GM23248 (cell line): Measurements from ENCODE around the gene RALB. TPM values are rescaled to one million over a fixed set of nuclear protein-coding genes. Genes with fewer than 3 reads are reported as not detected.

ENCODE experiments used
- DNase-seq: peaks from one replicate; pipeline ENCODE4 v3.0.0-alpha.2; 2015
- H2AFZ ChIP-seq: fragments of 200-600 bp; sonication (generic); 2 replicates; pipeline ENCODE4 v1.6.1; 2016; ENCODE audit warnings: antibody characterized with exemption
- H3F3A ChIP-seq: fragments of 200-600 bp; sonication (generic); 2 replicates; pipeline ENCODE4 v1.6.1; 2016; ENCODE audit warnings: mild to moderate bottlenecking, antibody characterized with exemption, mixed run types; ENCODE audit not compliant: insufficient read depth
- H3K27ac ChIP-seq: fragments of 200-600 bp; sonication (generic); 2 replicates; pipeline ENCODE4 v1.5.1; 2016; ENCODE audit warnings: mild to moderate bottlenecking
- H3K27me3 ChIP-seq: fragments of 200-600 bp; sonication (generic); replicated peaks from 2 replicates; pipeline ENCODE4 v1.6.1; 2016; ENCODE audit warnings: mild to moderate bottlenecking; ENCODE audit not compliant: insufficient read depth
- H3K36me3 ChIP-seq: fragments of 200-600 bp; sonication (generic); 2 replicates; pipeline ENCODE4 v1.6.1; 2016; ENCODE audit warnings: low read depth, mild to moderate bottlenecking
- H3K4me1 ChIP-seq: fragments of 200-600 bp; sonication (generic); 2 replicates; pipeline ENCODE4 v1.6.1; 2016; ENCODE audit warnings: mild to moderate bottlenecking; ENCODE audit not compliant: insufficient read depth
- H3K4me2 ChIP-seq: fragments of 200-600 bp; sonication (generic); one replicate; pipeline ENCODE4 v1.6.1; 2016; ENCODE audit warnings: mild to moderate bottlenecking; ENCODE audit not compliant: unreplicated experiment
- H3K4me3 ChIP-seq: fragments of 200-600 bp; sonication (generic); 2 replicates; pipeline ENCODE4 v1.5.1; 2016; ENCODE audit warnings: mild to moderate bottlenecking
- H3K79me2 ChIP-seq: fragments of 200-600 bp; sonication (generic); 2 replicates; pipeline ENCODE4 v1.6.1; 2016; ENCODE audit warnings: mild to moderate bottlenecking; ENCODE audit not compliant: insufficient read depth
- H3K9ac ChIP-seq: fragments of 200-600 bp; sonication (generic); 2 replicates; pipeline ENCODE4 v1.6.1; 2016; ENCODE audit warnings: mild to moderate bottlenecking
- H3K9me2 ChIP-seq: fragments of 200-600 bp; sonication (generic); 2 replicates; pipeline ENCODE4 v1.6.1; 2016; ENCODE audit warnings: mixed run types, mild to moderate bottlenecking, moderate library complexity; ENCODE audit not compliant: insufficient read depth
- H3K9me3 ChIP-seq: fragments of 200-600 bp; sonication (generic); one replicate; pipeline ENCODE4 v1.6.1; 2017; ENCODE audit warnings: low read depth
- H4K20me1 ChIP-seq: fragments of 200-600 bp; sonication (generic); 2 replicates; pipeline ENCODE4 v1.6.0; 2016; ENCODE audit not compliant: insufficient read depth
- EZH2 ChIP-seq: fragments of 200-600 bp; sonication (generic); IDR thresholded peaks from 2 replicates; pipeline ENCODE4 v1.6.1; 2018; ENCODE audit warnings: antibody characterized with exemption, mild to moderate bottlenecking; ENCODE audit not compliant: insufficient read depth, poor library complexity, severe bottlenecking
- EZH2phosphoT487 ChIP-seq: fragments of 200-600 bp; sonication (generic); IDR thresholded peaks from 2 replicates; pipeline ENCODE4 v1.6.1; 2018; ENCODE audit warnings: antibody characterized with exemption, moderate library complexity, mild to moderate bottlenecking, low read depth; ENCODE audit not compliant: insufficient read depth
- WGBS, 2 experiments: methylation state at CpG; one replicate each; pipeline ENCODE4 v1.1.6; 2015 to 2017; ENCODE audit warnings: low lambda C conversion rate in 2 of 2, low coverage in 1 of 2; ENCODE audit errors: missing lambda C conversion rate in 2 of 2; 5-methylcytosine and 5-hydroxymethylcytosine counted together
- in situ Hi-C: fragments of 300-500 bp; cut with MboI; formaldehyde crosslinking; loops from 2 replicates; pipeline ENCODE4 v1.15.0; 2020
- polyA plus RNA-seq: library from polyadenylated mRNA; unstranded; fragments of >200 nt; fragmentation: Nextera tagmentation; extraction: Ambion mirVana; gene quantifications from 2 replicates; pipeline ENCODE4 v1.2.1, GENCODE V29; 2016
- total RNA-seq: library from RNA; depleted of rRNA; stranded (reverse); fragments of >200 nt; shearing (Covaris generic); gene quantifications from 2 replicates; pipeline ENCODE4 v1.2.3, GENCODE V29; 2014

Gene RALB
- total and polyA plus RNA-seq, 2 experiments from 2014 or later: 65.7 to 105 TPM

GRCh38 chr2:120265006-120265405, 12.4 kb downstream of the RALB start:
- Histone ChIP-seq H3K9ac (no peak overlapping the region), H3F3A (0 out of 2 replicates have a peak, but pooled peaks cover 4% of the 10 kb centered on the region), H3K36me3 (no peaks in the 10 kb centered on the region), H3K9me3 (no peaks in the 10 kb centered on the region), H3K4me1 (peaks cover 10% of the 10 kb centered on the region; the same call in 1 of the 2 replicates), H4K20me1 (peaks cover 15% of the 10 kb centered on the region; the same call in 1 of the 2 replicates), H3K27ac (no peak overlapping the region), H3K4me2 (no peak overlapping the region), H3K4me3 (no peak overlapping the region), H3K9me2 (no peaks in the 10 kb centered on the region), H3K27me3 (no peaks in the 10 kb centered on the region), H2AFZ (no peak overlapping the region), H3K79me2 (peaks cover 100% of the 10 kb centered on the region)
- TF ChIP-seq EZH2phosphoT487: no peak
- in situ Hi-C loops: no loop called here
- 94 to 95% methylated on average over 12 of the region's 12 CpGs for WGBS, 2 experiments
- no peak for DNase-seq

- Histone ChIP-seq H3K9me2 (no peaks in the 10 kb centered on the region), H3K27ac (no peak overlapping the region)
- in situ Hi-C loops: no loop called here
These were observed 14.7 kb downstream of the RALB start for GRCh38 chr2:120267348-120267747.

GRCh38 chr2:120269076-120269744, 16.6 kb downstream of the RALB start:
- no peak for DNase-seq
- no peak overlapping the region for H3K4me3 ChIP-seq
- H3K27me3 ChIP-seq: no peaks in the 10 kb centered on the region
- H3K4me1 ChIP-seq: no peaks in the 10 kb centered on the region
- H3K36me3 ChIP-seq: no peaks in the 10 kb centered on the region
- no peak for TF ChIP-seq EZH2
- no peak for TF ChIP-seq EZH2phosphoT487
- 90 to 93% methylated on average over 11 of the region's 11 CpGs for WGBS, 2 experiments
- no peaks in the 10 kb centered on the region for H3F3A ChIP-seq
- H3K4me2 ChIP-seq: no peak overlapping the region
- peaks cover 11% of the 10 kb centered on the region for H4K20me1 ChIP-seq
- H2AFZ ChIP-seq: no peak overlapping the region
- peaks cover 100% of the 10 kb centered on the region for H3K79me2 ChIP-seq
- H3K27ac ChIP-seq: no peak overlapping the region
- H3K9me3 ChIP-seq: no peaks in the 10 kb centered on the region
- H3K9ac ChIP-seq: no peak overlapping the region
- no peaks in the 10 kb centered on the region for H3K9me2 ChIP-seq
- in situ Hi-C loops: no loop called here

More at GRCh38 chr2:120267348-120267747, 14.7 kb downstream of the RALB start:
- Histone ChIP-seq H3K4me3 (no peak overlapping the region), H3K4me1 (peaks cover 8% of the 10 kb centered on the region; the same call in 1 of the 2 replicates), H3F3A (0 out of 2 replicates have a peak, but pooled peaks cover 4% of the 10 kb centered on the region), H4K20me1 (peaks cover 11% of the 10 kb centered on the region; the same call in 1 of the 2 replicates), H2AFZ (no peak overlapping the region), H3K79me2 (peaks cover 100% of the 10 kb centered on the region), H3K4me2 (no peak overlapping the region), H3K9me3 (no peaks in the 10 kb centered on the region), H3K9ac (no peak overlapping the region), H3K27me3 (no peaks in the 10 kb centered on the region), H3K36me3 (no peaks in the 10 kb centered on the region)
- TF ChIP-seq EZH2phosphoT487: no peak
- TF ChIP-seq EZH2: no peak
- 89 to 90% methylated on average over 8 of the region's 8 CpGs for WGBS, 2 experiments
- DNase-seq: no peak

- Histone ChIP-seq H3K9me3 (no peaks in the 10 kb centered on the region), H3K9me2 (no peaks in the 10 kb centered on the region), H3K79me2 (peaks cover 100% of the 10 kb centered on the region), H3K4me3 (no peak overlapping the region), H3K9ac (no peak overlapping the region), H4K20me1 (peaks cover 11% of the 10 kb centered on the region), H3K4me2 (no peak overlapping the region), H2AFZ (no peak overlapping the region), H3K36me3 (no peaks in the 10 kb centered on the region), H3K4me1 (no peaks in the 10 kb centered on the region), H3F3A (no peaks in the 10 kb centered on the region), H3K27me3 (no peaks in the 10 kb centered on the region), H3K27ac (no peak overlapping the region)
- WGBS, 2 experiments: 93 to 100% methylated on average over 1 of the region's 1 CpG
- DNase-seq: no peak
- TF ChIP-seq EZH2phosphoT487: no peak
- TF ChIP-seq EZH2: no peak
- in situ Hi-C loops: no loop called here
These were observed 17.2 kb downstream of the RALB start for GRCh38 chr2:120269816-120270215.
